Stomach smooth muscle (tissue), 2 donors: Measurements from ENCODE around the gene PERM1.

ENCODE experiments used
- H3K27ac ChIP-seq: one replicate; pipeline ENCODE4 v1.7.0; 2013; ENCODE audit warnings: mild to moderate bottlenecking, low read length, inconsistent platforms
- H3K27me3 ChIP-seq, 2 donors: one replicate each; pipeline ENCODE4 v1.7.0; 2013; ENCODE audit warnings: low read length in 2 of 2; ENCODE audit not compliant: insufficient read depth in 2 of 2, control insufficient read depth in 1 of 2
- H3K36me3 ChIP-seq, 2 donors: one replicate each; pipeline ENCODE4 v1.7.0; 2013; ENCODE audit warnings: low read length in 2 of 2; ENCODE audit not compliant: control insufficient read depth in 2 of 2, insufficient read depth in 2 of 2
- H3K4me1 ChIP-seq: one replicate; pipeline ENCODE4 v1.7.0; 2013; ENCODE audit warnings: low read length; ENCODE audit not compliant: control insufficient read depth, insufficient read depth
- H3K4me3 ChIP-seq, 2 donors: one replicate each; pipeline ENCODE4 v1.7.0; 2013; ENCODE audit warnings: low read length in 2 of 2
- H3K9ac ChIP-seq, 2 donors: one replicate each; pipeline ENCODE4 v1.7.0; 2013; ENCODE audit warnings: low read length in 2 of 2, mild to moderate bottlenecking in 1 of 2
- H3K9me3 ChIP-seq, 2 donors: one replicate each; pipeline ENCODE4 v1.7.0; 2013; ENCODE audit warnings: low read length in 2 of 2; ENCODE audit not compliant: control insufficient read depth in 2 of 2
- donor health status: healthy.
- donor health status: Pancreatic carcinoma.

The PERM1 gene

DNA sequence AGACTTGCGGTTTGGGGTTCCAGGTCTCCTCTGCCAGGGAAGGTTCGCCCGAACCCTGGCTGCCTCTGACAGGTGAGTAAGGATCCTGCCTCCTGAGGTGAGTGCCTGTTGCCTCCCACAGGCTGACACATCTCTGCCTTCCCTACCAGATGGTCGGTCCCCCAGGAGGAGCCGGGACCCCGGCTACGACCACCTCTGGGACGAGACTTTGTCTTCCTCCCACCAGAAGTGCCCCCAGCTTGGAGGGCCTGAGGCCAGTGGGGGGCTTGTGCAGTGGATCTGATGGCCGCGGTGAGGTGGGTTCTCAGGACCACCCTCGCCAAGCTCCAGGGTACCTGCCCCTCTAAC, 7.6 kb downstream of the PERM1 start:
- no peaks in the 10 kb centered on the region for H3K36me3 ChIP-seq
- H3K27ac ChIP-seq = no peak overlapping the region
- no peak overlapping the region for H3K4me3 ChIP-seq
- no peak overlapping the region for H3K9ac ChIP-seq
- H3K4me1 ChIP-seq = peaks cover 12% of the 10 kb centered on the region
- H3K9me3 ChIP-seq = no peaks in the 10 kb centered on the region
- peaks cover 25 to 57% of the 10 kb centered on the region in 2 donors for H3K27me3 ChIP-seq

- Histone ChIP-seq H3K9me3 (no peaks in the 10 kb centered on the region), H3K4me3 (no peak overlapping the region), H3K9ac (no peak overlapping the region), H3K27ac (no peak overlapping the region), H3K4me1 (peaks cover 12% of the 10 kb centered on the region), H3K36me3 (no peaks in the 10 kb centered on the region), H3K27me3 (peaks cover 30 to 59% of the 10 kb centered on the region in 2 donors)
These were observed 8.2 kb downstream of the PERM1 start for GRCh38 chr1:973459-974292.

DNA sequence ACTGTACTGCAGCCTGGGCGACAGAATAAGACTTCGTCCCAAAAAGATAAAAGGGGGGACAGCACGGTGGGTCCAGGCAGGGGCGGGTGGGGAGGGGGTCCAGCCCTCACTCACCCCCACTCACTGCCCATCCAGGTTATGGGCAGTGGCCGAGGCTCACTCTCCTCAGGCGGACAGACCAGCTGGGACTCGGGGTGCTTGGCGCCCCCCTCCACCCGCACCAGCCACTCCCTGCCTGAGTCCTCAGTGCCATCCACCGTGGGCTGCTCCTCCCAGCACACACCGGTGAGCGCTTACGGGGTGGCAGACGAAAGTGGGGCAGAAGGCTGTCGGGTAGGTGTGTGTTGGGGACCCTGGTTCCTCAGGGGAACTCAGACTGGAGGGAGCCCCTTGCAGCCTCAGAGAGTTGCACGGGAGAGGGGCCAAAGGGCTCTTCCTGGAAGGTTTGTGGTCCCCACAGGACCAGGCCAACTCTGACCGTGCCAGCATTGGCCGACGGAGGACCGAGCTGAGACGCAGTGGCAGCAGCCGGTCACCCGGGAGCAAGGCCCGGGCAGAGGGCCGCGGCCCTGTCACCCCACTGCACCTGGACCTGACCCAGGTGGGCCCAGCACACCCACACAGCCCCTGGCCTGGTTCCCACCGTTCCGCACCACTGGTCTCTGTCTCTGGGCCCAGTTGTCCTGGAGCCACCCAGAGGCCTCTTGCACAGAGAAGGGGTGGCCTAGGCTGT, 9.0 kb downstream of the PERM1 start:
- H3K4me1 ChIP-seq = peaks cover 12% of the 10 kb centered on the region
- H3K9ac ChIP-seq = no peak overlapping the region
- H3K4me3 ChIP-seq = no peak overlapping the region
- no peak overlapping the region for H3K27ac ChIP-seq
- H3K27me3 ChIP-seq = peaks cover 38 to 64% of the 10 kb centered on the region in 2 donors
- no peaks in the 10 kb centered on the region for H3K36me3 ChIP-seq
- no peaks in the 10 kb centered on the region for H3K9me3 ChIP-seq

GRCh38 chr1:971751-972506, 10.0 kb downstream of the PERM1 start:
- H3K27me3 ChIP-seq = peaks cover 45 to 68% of the 10 kb centered on the region in 2 donors
- peaks cover 19% of the 10 kb centered on the region for H3K4me1 ChIP-seq
- H3K9ac ChIP-seq = no peak overlapping the region
- no peaks in the 10 kb centered on the region for H3K9me3 ChIP-seq
- no peaks in the 10 kb centered on the region for H3K36me3 ChIP-seq
- no peak overlapping the region for H3K27ac ChIP-seq
- H3K4me3 ChIP-seq = no peak overlapping the region

GRCh38 chr1:970973-971730, 10.7 kb downstream of the PERM1 start:
- Histone ChIP-seq H3K4me3 (no peak overlapping the region), H3K9ac (no peak overlapping the region), H3K27ac (no peak overlapping the region), H3K4me1 (peaks cover 23% of the 10 kb centered on the region), H3K36me3 (no peaks in the 10 kb centered on the region), H3K9me3 (no peaks in the 10 kb centered on the region), H3K27me3 (peaks cover 45 to 66% of the 10 kb centered on the region in 2 donors)

GRCh38 chr1:970242-970972, 11.5 kb downstream of the PERM1 start:
- no peaks in the 10 kb centered on the region for H3K36me3 ChIP-seq
- H3K27me3 ChIP-seq = peaks cover 45 to 59% of the 10 kb centered on the region in 2 donors
- peaks cover 20% of the 10 kb centered on the region for H3K4me1 ChIP-seq
- no peak overlapping the region for H3K9ac ChIP-seq
- no peaks in the 10 kb centered on the region for H3K9me3 ChIP-seq
- no peak overlapping the region for H3K4me3 ChIP-seq
- H3K27ac ChIP-seq = no peak overlapping the region

DNA sequence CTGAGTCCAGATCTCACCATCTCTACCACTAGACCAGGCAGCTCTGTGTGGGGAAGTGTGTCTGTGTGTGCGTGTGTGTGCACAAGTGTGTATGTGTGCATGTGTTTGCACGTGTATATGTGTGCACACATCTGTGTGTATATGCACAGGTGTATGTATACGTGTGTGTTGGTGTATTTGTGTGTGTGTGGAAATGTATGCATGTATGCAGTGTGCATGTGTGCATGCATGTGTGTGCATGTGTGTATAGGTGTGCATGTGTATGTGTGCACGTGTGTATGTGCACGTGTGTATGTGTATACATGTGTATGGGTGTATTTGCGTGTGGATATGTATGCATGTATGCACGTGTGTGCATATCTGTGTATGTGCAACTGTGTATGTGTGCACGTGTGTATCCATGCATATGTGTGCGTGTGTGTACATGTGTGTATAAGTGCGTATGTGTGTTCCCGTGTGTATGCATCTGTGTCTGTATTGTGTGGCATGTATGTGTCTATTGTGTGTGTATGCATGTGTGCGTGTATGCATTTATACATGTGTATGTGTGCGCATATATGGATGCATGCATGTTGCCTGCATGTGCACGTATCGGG, 12.5 kb downstream of the PERM1 start:
- Histone ChIP-seq H3K27ac (no peak overlapping the region), H3K27me3 (peaks cover 45 to 54% of the 10 kb centered on the region in 2 donors), H3K9ac (no peak overlapping the region), H3K9me3 (no peaks in the 10 kb centered on the region), H3K4me1 (peaks cover 18% of the 10 kb centered on the region), H3K4me3 (no peak overlapping the region), H3K36me3 (no peaks in the 10 kb centered on the region)

- Histone ChIP-seq H3K9me3 (no peaks in the 10 kb centered on the region), H3K4me3 (peak overlapping the region in 1 of 2 donors; percentile 84), H3K36me3 (no peaks in the 10 kb centered on the region), H3K27ac (no peak overlapping the region), H3K27me3 (peaks cover 38 to 39% of the 10 kb centered on the region in 2 donors), H3K4me1 (peaks cover 18% of the 10 kb centered on the region), H3K9ac (no peak overlapping the region)
These were observed 14.2 kb downstream of the PERM1 start for GRCh38 chr1:967466-968343.

GRCh38 chr1:966704-967300, 15.1 kb downstream of the PERM1 start:
- peak overlapping the region; percentile 67 to 84 for H3K4me3 ChIP-seq
- no peak overlapping the region for H3K27ac ChIP-seq
- no peaks in the 10 kb centered on the region for H3K9me3 ChIP-seq
- H3K27me3 ChIP-seq = peaks cover 32 to 34% of the 10 kb centered on the region in 2 donors
- H3K36me3 ChIP-seq = no peaks in the 10 kb centered on the region
- H3K9ac ChIP-seq = peak overlapping the region; percentile 53 to 60
- H3K4me1 ChIP-seq = peaks cover 18% of the 10 kb centered on the region
